ENCODE results near the gene SH3RF1.

Gene SH3RF1

GRCh38 chr4:169263791-169264392 lies 6.9 kb downstream of the SH3RF1 start:
- Histone ChIP-seq H3K36me3 (ENCODE audit: control insufficient read depth in 1 of 2, insufficient read depth in 2 of 2, low read length in 2 of 2) (peaks cover 0 to 16% of the 10 kb centered on the region in 2 donors), H3K9ac (ENCODE audit: low read depth in 1 of 2, low read length in 2 of 2) (no peak overlapping the region), H3K27me3 (ENCODE audit: control insufficient read depth in 1 of 2, insufficient read depth in 2 of 2, low read length in 2 of 2) (no peaks in the 10 kb centered on the region), H3K4me3 (ENCODE audit: low read depth in 1 of 2, low read length in 2 of 2) (no peak overlapping the region), H3K4me1 (ENCODE audit: control insufficient read depth in 1 of 2, insufficient read depth in 2 of 2, low read length in 2 of 2) (peaks cover 13 to 17% of the 10 kb centered on the region in 2 donors), H3K9me3 (ENCODE audit: control insufficient read depth in 1 of 2, low read length in 2 of 2) (no peaks in the 10 kb centered on the region), H3K27ac (ENCODE audit: low read depth, low read length) (no peak overlapping the region)

DNA sequence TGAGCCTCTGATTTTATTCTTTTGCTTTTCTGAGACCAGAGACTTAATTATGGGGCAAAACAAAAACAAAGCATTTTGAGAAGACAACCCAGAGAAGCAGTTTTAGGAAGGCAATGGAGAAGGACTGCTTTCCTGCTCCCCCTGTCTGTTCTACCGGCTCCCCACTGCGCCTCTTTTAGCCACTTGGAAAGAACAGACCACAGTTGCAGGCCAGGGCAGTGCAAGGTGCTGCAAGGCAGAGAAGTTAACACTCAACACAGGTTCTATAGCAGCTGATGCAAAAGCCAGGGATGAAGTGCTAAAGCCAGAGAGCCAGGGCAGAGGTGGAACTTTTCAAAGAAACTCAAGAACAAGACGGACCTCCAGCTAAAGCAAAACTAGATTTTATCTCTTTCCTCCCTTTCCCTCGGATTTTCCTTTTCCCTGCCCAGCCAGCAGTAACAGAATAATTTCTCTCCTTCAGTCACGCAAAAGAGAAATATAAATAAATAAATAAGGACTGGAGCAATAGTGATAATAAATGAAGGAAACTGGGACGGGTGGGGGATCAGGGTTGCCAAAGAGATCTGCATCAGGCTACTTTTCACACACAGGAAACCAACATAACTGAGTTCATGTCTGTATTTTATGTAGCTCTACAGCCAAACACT lies 10.4 kb downstream of the SH3RF1 start:
- Histone ChIP-seq H3K36me3 (ENCODE audit: control insufficient read depth in 1 of 2, insufficient read depth in 2 of 2, low read length in 2 of 2) (peaks cover 0 to 16% of the 10 kb centered on the region in 2 donors), H3K9ac (ENCODE audit: low read depth in 1 of 2, low read length in 2 of 2) (no peak overlapping the region)

DNA sequence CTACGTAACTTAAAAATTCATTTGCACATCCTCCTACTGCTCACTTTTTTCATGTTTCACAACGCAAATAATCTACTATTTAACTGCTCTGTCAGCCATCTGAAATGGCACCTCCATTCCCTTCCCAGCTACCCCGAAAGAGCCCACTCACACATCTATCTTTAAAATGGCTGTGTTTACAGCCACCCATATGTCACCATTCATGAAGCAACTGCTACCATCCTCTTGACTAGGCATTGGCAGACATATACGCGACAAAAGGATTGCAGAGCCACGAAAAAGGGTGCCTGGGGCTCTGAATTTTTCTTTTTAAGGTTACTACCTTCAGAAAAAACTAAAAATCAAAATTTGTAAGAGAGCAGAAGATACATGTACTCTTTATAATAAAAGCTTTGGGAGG lies 11.5 kb downstream of the SH3RF1 start:
- H3K4me3 ChIP-seq (ENCODE audit: low read depth in 1 of 2, low read length in 2 of 2) = no peak overlapping the region
- peaks cover 21 to 31% of the 10 kb centered on the region in 2 donors for H3K4me1 ChIP-seq (ENCODE audit: control insufficient read depth in 1 of 2, insufficient read depth in 2 of 2, low read length in 2 of 2)

More for the DNA sequence above, 10.4 kb downstream of the SH3RF1 start:
- no peak overlapping the region for H3K4me3 ChIP-seq (ENCODE audit: low read depth in 1 of 2, low read length in 2 of 2)
- H3K27me3 ChIP-seq (ENCODE audit: control insufficient read depth in 1 of 2, insufficient read depth in 2 of 2, low read length in 2 of 2) = no peaks in the 10 kb centered on the region
- H3K9me3 ChIP-seq (ENCODE audit: control insufficient read depth in 1 of 2, low read length in 2 of 2) = no peaks in the 10 kb centered on the region
- H3K4me1 ChIP-seq (ENCODE audit: control insufficient read depth in 1 of 2, insufficient read depth in 2 of 2, low read length in 2 of 2) = peaks cover 16 to 21% of the 10 kb centered on the region in 2 donors
- no peak overlapping the region for H3K27ac ChIP-seq (ENCODE audit: low read depth, low read length)

GRCh38 chr4:169258141-169258540 lies 12.6 kb downstream of the SH3RF1 start:
- H3K36me3 ChIP-seq (ENCODE audit: control insufficient read depth in 1 of 2, insufficient read depth in 2 of 2, low read length in 2 of 2) = peaks cover 0 to 4% of the 10 kb centered on the region in 2 donors
- peaks cover 22 to 42% of the 10 kb centered on the region in 2 donors for H3K4me1 ChIP-seq (ENCODE audit: control insufficient read depth in 1 of 2, insufficient read depth in 2 of 2, low read length in 2 of 2)
- no peaks in the 10 kb centered on the region for H3K27me3 ChIP-seq (ENCODE audit: control insufficient read depth in 1 of 2, insufficient read depth in 2 of 2, low read length in 2 of 2)
- H3K27ac ChIP-seq (ENCODE audit: low read depth, low read length) = no peak overlapping the region
- H3K9me3 ChIP-seq (ENCODE audit: control insufficient read depth in 1 of 2, low read length in 2 of 2) = no peaks in the 10 kb centered on the region
- H3K4me3 ChIP-seq (ENCODE audit: low read depth in 1 of 2, low read length in 2 of 2) = no peak overlapping the region
- H3K9ac ChIP-seq (ENCODE audit: low read depth in 1 of 2, low read length in 2 of 2) = no peak overlapping the region

More for the DNA sequence above, 11.5 kb downstream of the SH3RF1 start:
- Histone ChIP-seq H3K27me3 (ENCODE audit: control insufficient read depth in 1 of 2, insufficient read depth in 2 of 2, low read length in 2 of 2) (no peaks in the 10 kb centered on the region), H3K9ac (ENCODE audit: low read depth in 1 of 2, low read length in 2 of 2) (no peak overlapping the region), H3K9me3 (ENCODE audit: control insufficient read depth in 1 of 2, low read length in 2 of 2) (no peaks in the 10 kb centered on the region), H3K27ac (ENCODE audit: low read depth, low read length) (no peak overlapping the region), H3K36me3 (ENCODE audit: control insufficient read depth in 1 of 2, insufficient read depth in 2 of 2, low read length in 2 of 2) (peaks cover 0 to 13% of the 10 kb centered on the region in 2 donors)

GRCh38 chr4:169256856-169257761 lies 13.6 kb downstream of the SH3RF1 start:
- H3K27ac ChIP-seq (ENCODE audit: low read depth, low read length) = no peak overlapping the region
- no peak overlapping the region for H3K9ac ChIP-seq (ENCODE audit: low read depth in 1 of 2, low read length in 2 of 2)

DNA sequence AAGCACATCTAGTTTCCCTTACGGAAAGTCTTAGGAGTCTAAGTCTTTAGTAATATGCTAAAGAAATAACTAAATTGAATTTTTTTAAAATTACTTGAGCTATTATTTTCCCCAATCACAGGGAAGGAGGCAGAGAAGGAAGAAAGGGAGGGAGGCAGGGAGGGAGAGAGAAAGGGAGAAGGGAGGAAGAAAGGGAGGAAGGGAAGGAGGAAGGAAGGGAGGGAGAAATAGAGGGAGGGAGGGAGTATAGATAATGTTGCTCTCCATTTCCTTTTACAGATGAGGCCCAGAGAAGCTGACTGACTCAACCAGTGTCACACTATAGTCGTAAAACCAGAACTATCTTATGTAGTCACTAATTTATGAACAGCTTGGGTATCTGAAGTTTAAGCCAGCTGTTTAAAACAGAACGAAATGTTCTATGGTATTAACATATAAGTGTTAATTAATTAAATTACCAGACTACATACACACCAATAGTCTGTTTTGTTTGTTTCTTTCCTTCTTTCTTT lies 14.6 kb downstream of the SH3RF1 start:
- Histone ChIP-seq H3K9me3 (ENCODE audit: control insufficient read depth in 1 of 2, low read length in 2 of 2) (no peaks in the 10 kb centered on the region), H3K27me3 (ENCODE audit: control insufficient read depth in 1 of 2, insufficient read depth in 2 of 2, low read length in 2 of 2) (no peaks in the 10 kb centered on the region), H3K36me3 (ENCODE audit: control insufficient read depth in 1 of 2, insufficient read depth in 2 of 2, low read length in 2 of 2) (no peaks in the 10 kb centered on the region), H3K4me3 (ENCODE audit: low read depth in 1 of 2, low read length in 2 of 2) (no peak overlapping the region), H3K9ac (ENCODE audit: low read depth in 1 of 2, low read length in 2 of 2) (no peak overlapping the region), H3K4me1 (ENCODE audit: control insufficient read depth in 1 of 2, insufficient read depth in 2 of 2, low read length in 2 of 2) (peaks cover 39 to 62% of the 10 kb centered on the region in 2 donors), H3K27ac (ENCODE audit: low read depth, low read length) (no peak overlapping the region)

More at GRCh38 chr4:169256856-169257761, 13.6 kb downstream of the SH3RF1 start:
- H3K27me3 ChIP-seq (ENCODE audit: control insufficient read depth in 1 of 2, insufficient read depth in 2 of 2, low read length in 2 of 2) = no peaks in the 10 kb centered on the region
- peaks cover 31 to 52% of the 10 kb centered on the region in 2 donors for H3K4me1 ChIP-seq (ENCODE audit: control insufficient read depth in 1 of 2, insufficient read depth in 2 of 2, low read length in 2 of 2)
- H3K4me3 ChIP-seq (ENCODE audit: low read depth in 1 of 2, low read length in 2 of 2) = no peak overlapping the region
- H3K9me3 ChIP-seq (ENCODE audit: control insufficient read depth in 1 of 2, low read length in 2 of 2) = no peaks in the 10 kb centered on the region
- no peaks in the 10 kb centered on the region for H3K36me3 ChIP-seq (ENCODE audit: control insufficient read depth in 1 of 2, insufficient read depth in 2 of 2, low read length in 2 of 2)

- Histone ChIP-seq H3K27me3 (ENCODE audit: control insufficient read depth in 1 of 2, insufficient read depth in 2 of 2, low read length in 2 of 2) (no peaks in the 10 kb centered on the region), H3K9me3 (ENCODE audit: control insufficient read depth in 1 of 2, low read length in 2 of 2) (no peaks in the 10 kb centered on the region), H3K4me1 (ENCODE audit: control insufficient read depth in 1 of 2, insufficient read depth in 2 of 2, low read length in 2 of 2) (peaks cover 49 to 76% of the 10 kb centered on the region in 2 donors), H3K36me3 (ENCODE audit: control insufficient read depth in 1 of 2, insufficient read depth in 2 of 2, low read length in 2 of 2) (no peaks in the 10 kb centered on the region), H3K27ac (ENCODE audit: low read depth, low read length) (no peak overlapping the region), H3K9ac (ENCODE audit: low read depth in 1 of 2, low read length in 2 of 2) (no peak overlapping the region), H3K4me3 (ENCODE audit: low read depth in 1 of 2, low read length in 2 of 2) (no peak overlapping the region)
Measured at GRCh38 chr4:169254546-169254983, 16.2 kb downstream of the SH3RF1 start.

GRCh38 chr4:169253904-169254303 lies 16.9 kb downstream of the SH3RF1 start:
- H3K36me3 ChIP-seq (ENCODE audit: control insufficient read depth in 1 of 2, insufficient read depth in 2 of 2, low read length in 2 of 2) = no peaks in the 10 kb centered on the region
- H3K27ac ChIP-seq (ENCODE audit: low read depth, low read length) = no peak overlapping the region
- no peaks in the 10 kb centered on the region for H3K9me3 ChIP-seq (ENCODE audit: control insufficient read depth in 1 of 2, low read length in 2 of 2)
- H3K9ac ChIP-seq (ENCODE audit: low read depth in 1 of 2, low read length in 2 of 2) = no peak overlapping the region
- H3K4me1 ChIP-seq (ENCODE audit: control insufficient read depth in 1 of 2, insufficient read depth in 2 of 2, low read length in 2 of 2) = peaks cover 49 to 76% of the 10 kb centered on the region in 2 donors
- no peaks in the 10 kb centered on the region for H3K27me3 ChIP-seq (ENCODE audit: control insufficient read depth in 1 of 2, insufficient read depth in 2 of 2, low read length in 2 of 2)
- no peak overlapping the region for H3K4me3 ChIP-seq (ENCODE audit: low read depth in 1 of 2, low read length in 2 of 2)

DNA sequence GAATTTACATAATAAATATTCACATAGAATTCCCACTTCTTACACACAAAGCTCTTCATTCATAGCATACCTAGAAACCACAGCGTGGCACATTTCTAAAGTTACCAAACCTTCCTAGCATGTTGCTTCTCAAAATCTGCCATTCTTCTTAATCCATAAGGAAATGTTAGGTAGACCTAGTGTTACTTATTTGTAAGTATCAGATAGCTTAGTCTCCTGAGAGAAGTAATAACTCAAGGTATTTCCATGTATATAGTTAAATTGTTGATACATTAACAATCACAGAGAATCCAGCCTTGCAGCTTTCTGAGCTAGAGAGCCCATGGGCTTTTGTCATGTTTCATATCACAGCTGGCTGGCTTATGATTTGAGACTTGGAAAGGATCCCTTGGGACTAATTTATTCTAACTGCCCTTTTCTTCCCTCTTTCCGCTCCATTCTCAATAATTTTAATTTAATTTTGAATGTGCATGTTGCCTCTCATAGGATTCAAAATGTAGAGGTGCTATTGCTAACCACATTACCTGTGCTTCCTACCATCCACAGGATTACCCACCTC lies 17.6 kb downstream of the SH3RF1 start:
- H3K27me3 ChIP-seq (ENCODE audit: control insufficient read depth in 1 of 2, insufficient read depth in 2 of 2, low read length in 2 of 2) = no peaks in the 10 kb centered on the region
- peak overlapping the region in 1 of 2 donors; percentile 17 for H3K4me3 ChIP-seq (ENCODE audit: low read depth in 1 of 2, low read length in 2 of 2)
- no peak overlapping the region for H3K9ac ChIP-seq (ENCODE audit: low read depth in 1 of 2, low read length in 2 of 2)
- peaks cover 49 to 76% of the 10 kb centered on the region in 2 donors for H3K4me1 ChIP-seq (ENCODE audit: control insufficient read depth in 1 of 2, insufficient read depth in 2 of 2, low read length in 2 of 2)
- no peak overlapping the region for H3K27ac ChIP-seq (ENCODE audit: low read depth, low read length)
- no peaks in the 10 kb centered on the region for H3K36me3 ChIP-seq (ENCODE audit: control insufficient read depth in 1 of 2, insufficient read depth in 2 of 2, low read length in 2 of 2)
- no peaks in the 10 kb centered on the region for H3K9me3 ChIP-seq (ENCODE audit: control insufficient read depth in 1 of 2, low read length in 2 of 2)

Measured in duodenal mucosa (tissue), 2 donors.